H1 (cell line): ENCODE results near the gene GRAP.

Experiments
- CEBPB ChIP-seq: IDR thresholded peaks from 2 replicates; pipeline ENCODE4 v1.6.1; 2012; ENCODE audit warnings: low read depth, low read length
- CHD2 ChIP-seq: IDR thresholded peaks from 2 replicates; pipeline ENCODE4 v1.6.1; 2012; ENCODE audit warnings: low read length, improper control_type of control experiment
- CTCF ChIP-seq, 3 experiments: IDR thresholded peaks; 1 replicate in 2 of 3; 2 replicates in 1 of 3; pipeline versions ENCODE4 v1.5.1 to v1.6.1; 2011; ENCODE audit warnings: low read length in 3 of 3, mild to moderate bottlenecking in 3 of 3, inconsistent platforms in 2 of 3, low read depth in 1 of 3, moderate library complexity in 1 of 3; ENCODE audit not compliant: insufficient read depth in 1 of 3; ENCODE audit errors: control extremely low read depth in 1 of 3
- EP300 ChIP-seq, 2 experiments: IDR thresholded peaks; 1 replicate in 1 of 2; 2 replicates in 1 of 2; pipeline ENCODE4 v1.6.1; 2011 to 2012; ENCODE audit warnings: low read depth in 2 of 2, low read length in 2 of 2, mild to moderate bottlenecking in 2 of 2, borderline replicate concordance in 1 of 2, inconsistent platforms in 1 of 2, moderate library complexity in 1 of 2
- EZH2 ChIP-seq: fragments of 200-600 bp; sonication (generic); IDR thresholded peaks from 2 replicates; pipeline ENCODE4 v1.7.1; 2012; ENCODE audit warnings: low read depth, mild to moderate bottlenecking, moderate library complexity, low read length, inconsistent platforms; ENCODE audit not compliant: severe bottlenecking
- JUND ChIP-seq: IDR thresholded peaks from 2 replicates; pipeline ENCODE4 v1.6.1; 2011; ENCODE audit warnings: mild to moderate bottlenecking, improper control_type of control experiment, low read length
- MAX ChIP-seq: IDR thresholded peaks from 2 replicates; pipeline ENCODE4 v1.6.1; 2012; ENCODE audit warnings: inconsistent platforms
- POLR2AphosphoS5 ChIP-seq: IDR thresholded peaks from 2 replicates; pipeline ENCODE4 v1.6.1; 2011; ENCODE audit warnings: low read depth, low read length
- SIX5 ChIP-seq: IDR thresholded peaks from 2 replicates; pipeline ENCODE4 v1.6.1; 2011; ENCODE audit warnings: mild to moderate bottlenecking, low read depth, low read length
- SRF ChIP-seq: IDR thresholded peaks from 2 replicates; pipeline ENCODE4 v1.6.1; 2011; ENCODE audit warnings: mild to moderate bottlenecking, low read depth, low read length, moderate library complexity
- TBP ChIP-seq: IDR thresholded peaks from 2 replicates; pipeline ENCODE4 v1.6.1; 2011; ENCODE audit warnings: low read depth, low read length, improper control_type of control experiment
- TCF12 ChIP-seq: IDR thresholded peaks from 2 replicates; pipeline ENCODE4 v1.6.1; 2011; ENCODE audit warnings: low read depth, mild to moderate bottlenecking, low read length

- TF ChIP-seq EZH2 = no peak
- no peak for TF ChIP-seq SRF
- TF ChIP-seq CTCF (IDR thresholded peaks at IDR 0.05; ENCODE audit: control extremely low read depth in 1 of 3, insufficient read depth in 1 of 3, low read depth in 1 of 3, low read length in 3 of 3) = no peak
- no peak for TF ChIP-seq SIX5
- no peak for TF ChIP-seq EP300 (IDR thresholded peaks at IDR 0.05; ENCODE audit: borderline replicate concordance in 1 of 2, low read depth in 2 of 2, low read length in 2 of 2)
- no peak for TF ChIP-seq JUND
- TF ChIP-seq POLR2AphosphoS5 = no peak
- TF ChIP-seq MAX = no peak
- TF ChIP-seq CHD2 = no peak
- TF ChIP-seq TBP = no peak
- TF ChIP-seq TCF12 = no peak
- no peak for TF ChIP-seq CEBPB
These were observed 71.2 kb downstream of the GRAP start for GRCh38 chr17:18975597-18975996.
